ENCODE measurements around the gene PLCD1.

PLCD1 gene

DNA sequence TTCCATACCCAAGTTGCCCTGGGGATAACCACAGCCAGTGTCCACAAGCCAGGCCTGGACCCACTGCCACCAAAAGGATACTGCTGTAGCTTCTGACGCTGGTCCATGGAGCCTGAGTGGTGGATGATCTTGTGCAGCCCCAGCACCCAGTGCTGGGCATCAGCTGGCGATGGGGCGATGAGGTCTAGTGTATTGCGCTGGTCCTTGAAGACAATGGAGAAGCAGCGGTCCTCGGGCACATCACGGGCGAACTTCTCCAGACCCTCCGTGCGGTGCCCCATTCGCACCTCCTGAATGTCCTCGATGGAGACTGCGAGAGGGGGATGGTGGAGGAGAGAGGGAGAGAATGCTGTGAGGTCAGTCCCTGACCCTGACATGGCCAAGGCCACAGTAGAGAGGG lies 13.0 kb downstream of the PLCD1 start:
- DNase-seq: no peak

DNA sequence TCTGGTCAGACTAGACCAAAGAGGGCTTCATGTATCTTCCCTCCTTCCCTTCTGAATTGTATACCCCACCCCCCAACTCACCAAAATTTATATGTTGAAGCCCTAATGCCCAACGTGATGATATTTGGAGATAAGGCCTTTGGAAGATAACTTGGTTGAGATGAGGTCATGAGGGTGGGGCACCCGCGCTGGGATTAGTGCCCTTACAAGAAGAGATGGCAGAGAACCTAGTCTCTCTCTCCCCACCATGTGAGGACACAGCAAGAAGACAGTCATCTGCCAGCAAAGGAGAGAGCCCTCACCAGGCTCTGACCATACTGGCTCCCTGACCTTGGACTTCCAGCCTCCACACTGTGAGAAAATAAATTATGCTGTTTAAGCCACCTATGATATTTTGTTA lies 13.5 kb downstream of the PLCD1 start:
- DNase-seq: no peak

DNA sequence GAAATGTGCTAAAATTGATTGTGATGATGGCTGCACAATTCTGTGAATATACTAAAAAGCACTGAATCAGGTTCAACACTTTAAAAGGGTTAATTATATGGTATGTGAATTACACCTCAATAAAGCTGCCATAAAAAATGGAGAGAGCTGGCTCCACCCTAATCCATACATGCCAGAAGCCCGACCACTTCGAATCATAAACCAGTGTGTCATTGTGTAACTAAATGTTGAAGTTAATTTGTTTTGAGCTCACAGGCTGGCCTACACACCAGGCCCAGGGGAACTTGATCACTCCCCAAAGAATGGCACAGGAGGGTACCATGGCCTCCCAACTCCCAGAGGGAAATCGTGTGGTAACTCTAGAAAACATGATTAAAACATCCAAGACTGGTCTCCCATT lies 14.0 kb downstream of the PLCD1 start:
- no peak for DNase-seq

DNA sequence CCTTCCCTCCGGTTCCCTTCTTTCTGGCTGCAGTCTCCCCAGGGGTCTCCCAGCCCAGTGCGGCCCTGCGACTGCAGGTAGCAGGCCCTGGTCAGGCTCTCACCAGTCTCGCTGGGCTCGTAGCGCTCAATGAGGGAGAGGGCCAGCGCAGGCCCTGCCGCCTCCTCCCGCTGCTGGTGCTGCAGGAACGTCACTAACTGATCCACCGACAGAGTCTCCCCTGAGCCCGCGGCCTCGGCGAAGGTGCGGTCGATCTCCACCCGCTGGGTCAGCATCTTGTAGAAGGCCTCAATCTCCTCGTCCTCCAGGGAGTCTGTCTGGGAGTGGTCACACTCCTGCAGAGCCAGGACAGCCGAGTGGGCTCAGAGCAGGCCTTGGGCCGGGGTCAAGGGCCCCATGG lies 18.3 kb downstream of the PLCD1 start:
- DNase-seq: no peak

DNA sequence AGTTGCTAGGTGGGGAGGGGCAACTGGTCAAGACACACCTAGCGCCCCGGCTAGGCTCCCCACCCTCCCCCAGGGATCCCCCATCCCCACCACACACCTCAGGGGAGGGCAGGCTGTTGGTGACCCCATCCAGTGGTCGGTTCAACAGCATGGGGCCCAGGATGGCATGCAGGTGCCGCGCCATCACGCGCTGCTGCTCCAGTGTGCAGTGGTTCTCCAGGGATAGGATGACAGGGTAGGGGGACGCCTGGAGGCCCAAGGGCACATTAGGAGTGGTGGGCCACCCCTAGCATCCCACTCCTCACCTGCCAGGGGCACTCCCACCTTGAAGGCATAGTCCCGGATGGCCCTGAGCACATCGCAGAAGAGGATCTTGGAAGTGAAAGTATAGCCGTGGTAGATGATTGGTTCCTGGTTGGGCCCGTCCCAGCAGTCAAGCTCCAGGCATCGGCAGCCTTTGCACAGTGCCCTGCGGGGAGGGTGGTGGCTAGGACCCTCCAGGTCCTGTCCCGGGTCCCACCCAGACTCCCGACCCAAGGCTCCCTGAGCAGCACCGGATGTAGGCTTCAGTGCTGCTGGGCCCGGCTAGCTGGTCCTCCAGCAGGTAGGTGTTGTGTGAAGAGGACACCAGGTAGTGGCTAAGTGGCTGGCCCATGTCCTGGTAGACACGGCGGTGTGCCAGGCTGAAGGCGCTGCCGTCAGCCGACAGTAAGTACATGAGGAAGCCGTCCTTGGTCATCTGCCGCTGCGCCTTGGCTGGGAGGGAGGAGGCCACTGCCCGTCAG lies 19.4 kb downstream of the PLCD1 start:
- no peak for DNase-seq

GRCh38 chr3:38008971-38009580 lies 20.4 kb downstream of the PLCD1 start:
- no peak for DNase-seq

DNA sequence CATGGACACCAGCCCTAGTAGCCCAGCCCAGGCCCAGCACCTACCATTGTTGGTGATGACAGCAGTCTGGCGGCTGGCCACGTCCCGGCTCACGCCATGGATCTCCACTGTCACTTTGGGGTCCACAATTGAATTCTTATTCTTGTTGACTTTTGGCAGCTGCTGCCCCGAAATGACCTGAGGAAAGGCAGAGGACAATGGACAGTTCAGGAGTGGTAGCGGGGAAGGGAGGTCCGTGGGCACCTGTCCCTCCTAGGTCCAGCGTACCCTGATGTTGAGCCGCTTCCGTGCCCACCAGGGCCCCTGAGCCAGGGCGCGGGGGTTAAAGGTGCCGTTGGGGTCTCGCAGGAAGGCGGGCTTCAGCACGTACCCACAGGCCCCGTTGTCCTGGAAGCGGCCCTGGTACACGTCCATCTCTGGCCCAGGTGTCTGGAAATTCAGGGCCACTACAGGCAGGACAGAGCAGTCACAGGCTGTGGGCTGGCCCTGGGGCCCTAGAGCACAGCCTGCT lies 21.2 kb downstream of the PLCD1 start:
- DNase-seq: no peak

DNA sequence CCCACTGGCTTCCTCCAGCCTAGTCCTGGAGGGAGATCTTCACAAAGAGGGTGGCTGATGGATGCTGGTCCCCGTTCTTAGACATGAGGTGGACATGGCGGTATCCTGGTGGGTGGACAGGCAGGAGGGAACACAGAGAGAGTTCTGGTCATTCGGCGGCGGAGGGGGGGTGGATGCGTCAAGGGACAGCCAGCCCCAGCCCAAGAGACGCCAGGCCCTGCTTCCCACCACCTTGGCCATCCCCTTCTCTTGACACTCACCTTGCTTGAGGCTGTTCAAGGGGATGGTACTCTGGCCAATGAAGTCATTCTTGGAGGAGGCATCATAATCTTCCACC lies 21.7 kb downstream of the PLCD1 start:
- no peak for DNase-seq

- DNase-seq: no peak
Observed at GRCh38 chr3:38006445-38006995, 22.9 kb downstream of the PLCD1 start.

- no peak for DNase-seq
Observed at GRCh38 chr3:38006031-38006430, 23.4 kb downstream of the PLCD1 start.

GRCh38 chr3:38005076-38006020 lies 24.1 kb downstream of the PLCD1 start:
- DNase-seq: no peak

DNA sequence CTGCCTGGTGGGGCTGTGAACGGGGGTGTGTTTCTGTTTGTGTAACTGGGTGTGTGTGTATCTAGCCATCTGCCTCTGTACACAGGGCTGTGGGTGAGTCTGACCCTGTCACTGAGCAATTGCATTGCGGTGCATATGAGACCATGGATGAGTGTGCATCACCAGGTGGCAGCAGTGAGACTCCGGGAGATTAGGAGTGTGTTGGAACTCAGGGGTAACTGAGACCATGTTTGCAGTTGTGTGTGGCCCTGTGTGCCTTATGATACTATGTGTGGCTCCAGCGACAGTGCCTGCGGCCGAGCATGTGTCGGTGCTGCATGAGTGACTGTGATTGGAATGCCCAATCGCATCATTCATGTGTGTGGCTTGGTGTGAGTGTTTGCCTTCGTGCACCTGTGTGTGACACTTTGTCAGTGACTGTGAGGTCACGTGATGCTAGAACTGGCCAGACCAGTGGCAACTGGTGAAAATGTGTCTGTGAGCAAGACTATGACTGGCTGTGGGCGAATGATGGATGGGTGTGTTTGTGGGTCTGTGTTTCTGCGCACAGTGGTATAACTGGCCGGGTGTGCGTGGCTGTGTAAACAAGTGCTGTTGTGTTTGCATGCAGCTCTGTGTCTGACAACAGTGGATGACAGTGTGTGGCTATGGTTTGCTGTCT lies 24.9 kb downstream of the PLCD1 start:
- DNase-seq: peak; percentile 19

GRCh38 chr3:38003817-38004414 lies 25.5 kb downstream of the PLCD1 start:
- DNase-seq: no peak

GRCh38 chr3:38003371-38003816 lies 26.0 kb downstream of the PLCD1 start:
- no peak for DNase-seq

DNA sequence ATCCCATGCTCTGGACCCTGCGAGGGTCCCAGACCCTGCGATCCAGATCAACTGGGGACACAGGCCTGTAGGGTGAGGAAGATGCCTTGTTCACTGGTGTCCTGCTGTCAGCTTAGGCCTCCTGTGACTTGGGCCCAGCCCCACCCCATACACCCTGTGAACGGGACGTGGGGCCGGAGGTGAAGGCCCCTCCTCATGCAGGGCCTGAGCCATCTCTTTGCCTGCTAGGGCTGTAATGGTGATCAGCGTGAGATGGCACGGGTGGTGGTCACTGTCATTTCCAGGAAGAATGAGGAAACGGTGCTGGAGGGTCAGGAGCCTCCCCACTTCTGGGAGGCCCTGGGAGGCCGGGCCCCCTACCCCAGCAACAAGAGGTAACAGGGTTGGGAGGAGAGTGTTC lies 26.5 kb downstream of the PLCD1 start:
- no peak for DNase-seq

- DNase-seq: no peak
Observed at GRCh38 chr3:38002291-38002876, 27.1 kb downstream of the PLCD1 start.

DNA sequence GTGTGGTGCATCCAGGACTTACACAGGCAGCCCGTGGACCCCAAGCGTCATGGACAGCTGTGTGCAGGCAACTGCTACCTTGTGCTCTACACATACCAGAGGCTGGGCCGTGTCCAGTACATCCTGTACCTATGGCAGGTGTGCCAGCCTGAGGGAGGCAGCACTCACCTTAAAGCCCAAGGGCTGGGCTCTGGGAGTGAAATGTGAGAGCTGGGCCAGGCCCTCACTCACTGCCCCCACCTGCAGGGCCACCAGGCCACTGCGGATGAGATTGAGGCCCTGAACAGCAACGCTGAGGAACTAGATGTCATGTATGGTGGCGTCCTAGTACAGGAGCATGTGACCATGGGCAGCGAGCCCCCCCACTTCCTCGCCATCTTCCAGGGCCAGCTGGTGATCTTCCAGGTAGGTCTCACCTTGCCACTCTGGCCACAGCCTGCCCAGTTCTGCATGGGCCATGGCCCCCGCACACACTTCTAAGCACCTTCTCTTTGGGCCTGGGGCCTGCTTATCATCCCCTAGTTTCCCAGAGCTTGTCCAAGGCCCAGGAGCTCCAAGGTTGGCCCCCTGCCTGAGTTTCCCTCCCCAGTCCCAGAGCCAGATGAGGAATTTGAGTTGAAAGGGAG lies 27.9 kb downstream of the PLCD1 start:
- DNase-seq: no peak

GRCh38 chr3:38000965-38001455 lies 28.4 kb downstream of the PLCD1 start:
- DNase-seq: no peak

DNA sequence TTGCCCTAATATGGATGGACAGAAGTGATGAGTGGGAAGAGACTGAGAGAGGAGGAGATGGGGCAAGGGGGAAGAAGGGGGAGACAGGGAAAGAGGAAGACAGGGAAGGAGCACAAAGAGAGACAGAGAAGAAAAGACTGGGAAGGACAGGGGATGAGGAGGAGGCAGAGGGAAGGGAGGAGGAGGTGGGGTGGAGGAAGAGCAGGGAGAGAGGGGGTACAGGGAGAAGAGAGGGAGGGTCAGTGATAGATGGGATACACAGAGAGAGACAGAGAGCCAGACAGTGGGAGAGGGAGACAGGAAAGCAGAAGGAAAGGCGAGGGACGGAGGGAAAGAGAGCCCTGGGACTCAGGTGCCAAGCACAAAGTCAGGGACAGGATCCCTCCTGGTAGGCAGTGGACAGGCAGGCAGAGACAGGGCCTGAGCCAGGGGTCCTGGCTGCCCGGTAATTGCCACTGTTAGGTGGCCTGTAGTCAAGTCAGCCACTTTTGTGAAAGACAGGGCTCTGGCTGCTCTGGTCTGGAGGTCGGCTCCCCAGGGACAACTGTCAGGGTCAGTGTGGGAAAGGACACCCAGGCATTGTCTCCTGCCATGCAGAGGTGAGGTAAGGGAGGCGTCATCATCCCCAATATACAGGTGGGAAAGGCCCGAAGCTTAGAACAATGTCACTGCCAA lies 29.1 kb downstream of the PLCD1 start:
- no peak for DNase-seq

DNA sequence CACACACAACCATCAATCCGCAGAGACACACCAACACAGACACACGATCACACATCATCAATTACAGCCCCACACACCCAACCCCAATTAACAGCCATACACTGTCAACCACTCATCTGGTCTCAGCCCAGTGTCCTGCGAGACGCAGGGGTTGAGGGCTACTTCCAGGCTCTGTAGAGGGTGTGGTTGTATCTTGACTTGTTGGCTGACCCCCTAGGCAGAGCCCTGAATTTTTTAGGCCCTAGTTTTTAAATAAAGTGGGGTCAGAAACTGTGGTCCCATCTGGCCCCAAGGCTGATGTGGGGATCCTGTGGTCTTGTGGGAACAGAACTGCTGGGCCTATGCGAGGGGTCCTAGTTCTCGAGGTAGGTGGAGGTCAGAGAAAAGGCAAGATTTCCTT lies 29.6 kb downstream of the PLCD1 start:
- no peak for DNase-seq

Data from NCI-H1694 (cell line).